H9 (cell line): ENCODE measurements around the gene RAB31. TPM values are rescaled to one million over a fixed set of nuclear protein-coding genes. Genes with fewer than 3 reads are reported as not detected.

Experiments
- DNase-seq: peaks from one replicate; pipeline ENCODE4 v3.0.0-alpha.2; 2017
- H2AFZ ChIP-seq: one replicate; pipeline ENCODE4 v1.6.1; 2013; ENCODE audit warnings: mild to moderate bottlenecking, low read length, control low read depth, moderate library complexity
- H2AK5ac ChIP-seq: 2 replicates; pipeline ENCODE4 v1.6.1; 2013; ENCODE audit warnings: low read length, control low read depth, mixed read lengths; ENCODE audit not compliant: insufficient read length
- H2BK120ac ChIP-seq: one replicate; pipeline ENCODE4 v1.6.1; 2013; ENCODE audit warnings: low read depth, mild to moderate bottlenecking, low read length, control low read depth, inconsistent platforms; ENCODE audit not compliant: poor library complexity, severe bottlenecking
- H2BK12ac ChIP-seq: 2 replicates; pipeline ENCODE4 v1.6.1; 2013; ENCODE audit warnings: low read length, control low read depth, mixed read lengths, low read depth; ENCODE audit not compliant: insufficient read length
- H2BK15ac ChIP-seq: 2 replicates; pipeline ENCODE4 v1.6.1; 2013; ENCODE audit warnings: low read depth, low read length, control low read depth
- H2BK20ac ChIP-seq: one replicate; pipeline ENCODE4 v1.6.1; 2013; ENCODE audit warnings: low read depth, mild to moderate bottlenecking, low read length, control low read depth, inconsistent platforms; ENCODE audit not compliant: poor library complexity, severe bottlenecking
- H2BK5ac ChIP-seq: 2 replicates; pipeline ENCODE4 v1.6.1; 2013; ENCODE audit warnings: low read length, control low read depth, mixed read lengths; ENCODE audit not compliant: insufficient read length
- H3K14ac ChIP-seq: 2 replicates; pipeline ENCODE4 v1.6.1; 2013; ENCODE audit warnings: low read length, control low read depth; ENCODE audit not compliant: insufficient read depth
- H3K18ac ChIP-seq: 2 replicates; pipeline ENCODE4 v1.6.1; 2013; ENCODE audit warnings: low read depth, mild to moderate bottlenecking, mixed read lengths, low read length, control low read depth; ENCODE audit not compliant: insufficient read length
- H3K23ac ChIP-seq: 2 replicates; pipeline ENCODE4 v1.6.1; 2013; ENCODE audit warnings: low read length, control low read depth, mixed read lengths, low read depth; ENCODE audit not compliant: insufficient read length
- H3K23me2 ChIP-seq: 2 replicates; pipeline ENCODE4 v1.6.1; 2013; ENCODE audit warnings: low read depth, mild to moderate bottlenecking, mixed read lengths, low read length, control low read depth; ENCODE audit not compliant: insufficient read length, poor library complexity, severe bottlenecking
- H3K27ac ChIP-seq: 2 replicates; pipeline ENCODE4 v1.5.1; 2013; ENCODE audit warnings: low read length, control low read depth, mixed read lengths, low read depth; ENCODE audit not compliant: insufficient read length
- H3K27me3 ChIP-seq: 2 replicates; pipeline ENCODE4 v1.6.1; 2013; ENCODE audit warnings: low read length, control low read depth, inconsistent platforms; ENCODE audit not compliant: insufficient read depth
- H3K4ac ChIP-seq: 2 replicates; pipeline ENCODE4 v1.6.1; 2013; ENCODE audit warnings: low read depth, mild to moderate bottlenecking, control low read depth, inconsistent platforms, low read length, moderate library complexity
- H3K4me1 ChIP-seq: 2 replicates; pipeline ENCODE4 v1.6.1; 2013; ENCODE audit warnings: low read length, control low read depth, inconsistent platforms; ENCODE audit not compliant: insufficient read depth
- H3K4me2 ChIP-seq: 2 replicates; pipeline ENCODE4 v1.6.1; 2013; ENCODE audit warnings: low read length, control low read depth, mixed read lengths; ENCODE audit not compliant: insufficient read length, insufficient read depth
- H3K56ac ChIP-seq: 2 replicates; pipeline ENCODE4 v1.6.1; 2013; ENCODE audit warnings: low read depth, mild to moderate bottlenecking, mixed read lengths, low read length, control low read depth; ENCODE audit not compliant: insufficient read length
- H3K79me1 ChIP-seq: 2 replicates; pipeline ENCODE4 v1.6.1; 2013; ENCODE audit warnings: low read depth, mild to moderate bottlenecking, moderate library complexity, low read length, control low read depth, inconsistent platforms; ENCODE audit not compliant: insufficient read depth, poor library complexity, severe bottlenecking
- H3K79me2 ChIP-seq: 2 replicates; pipeline ENCODE4 v1.6.1; 2013; ENCODE audit warnings: low read length, control low read depth, inconsistent platforms; ENCODE audit not compliant: insufficient read depth
- H3K9ac ChIP-seq: 2 replicates; pipeline ENCODE4 v1.6.1; 2013; ENCODE audit warnings: low read length, control low read depth, mixed read lengths; ENCODE audit not compliant: insufficient read length; ENCODE audit errors: extremely low read depth
- H3K9me3 ChIP-seq: one replicate; pipeline ENCODE4 v1.6.1; 2013; ENCODE audit warnings: low read depth, low read length, inconsistent platforms; ENCODE audit not compliant: control insufficient read depth
- H3T11ph ChIP-seq: one replicate; pipeline ENCODE4 v1.6.1; 2013; ENCODE audit warnings: mild to moderate bottlenecking, low read length, control low read depth, inconsistent platforms
- H4K20me1 ChIP-seq: one replicate; pipeline ENCODE4 v1.6.1; 2013; ENCODE audit not compliant: control insufficient read depth, insufficient read length, insufficient read depth
- H4K5ac ChIP-seq: 2 replicates; pipeline ENCODE4 v1.6.1; 2013; ENCODE audit warnings: low read depth, mild to moderate bottlenecking, mixed read lengths, low read length, control low read depth; ENCODE audit not compliant: insufficient read length
- H4K8ac ChIP-seq: replicated peaks from 2 replicates; pipeline ENCODE4 v1.6.1; 2013; ENCODE audit warnings: low read length, control low read depth, mixed read lengths, low read depth; ENCODE audit not compliant: insufficient read length
- H4K91ac ChIP-seq: 2 replicates; pipeline ENCODE4 v1.6.1; 2013; ENCODE audit warnings: low read depth, mild to moderate bottlenecking, moderate library complexity, mixed read lengths, low read length, control low read depth; ENCODE audit not compliant: insufficient read length
- H3K27ac Mint-ChIP-seq, 3 experiments: 2 replicates in 2 of 3; 3 replicates in 1 of 3; pipeline ENCODE4 v1.8.0; 2020 to 2021; ENCODE audit warnings: mixed read lengths in 3 of 3, mild to moderate bottlenecking in 1 of 3, moderate library complexity in 1 of 3
- H3K27me3 Mint-ChIP-seq: 2 replicates; pipeline ENCODE4 v1.8.0; 2021; ENCODE audit warnings: low read depth, mild to moderate bottlenecking, moderate library complexity, mixed read lengths
- H3K36me3 Mint-ChIP-seq, 3 experiments: 2 replicates in 2 of 3; 3 replicates in 1 of 3; pipeline ENCODE4 v1.8.0; 2020 to 2021; ENCODE audit warnings: low read depth in 3 of 3, mixed read lengths in 3 of 3; ENCODE audit not compliant: insufficient read depth in 1 of 3
- H3K4me1 Mint-ChIP-seq, 2 experiments: 2 replicates each; pipeline ENCODE4 v1.8.0; 2020; ENCODE audit warnings: mixed read lengths in 2 of 2
- H3K4me3 Mint-ChIP-seq, 2 experiments: 2 replicates in 1 of 2; 3 replicates in 1 of 2; pipeline ENCODE4 v1.8.0; 2020 to 2021; ENCODE audit warnings: mild to moderate bottlenecking in 2 of 2, mixed read lengths in 2 of 2, moderate library complexity in 1 of 2
- H3K9me3 Mint-ChIP-seq, 2 experiments: 2 replicates in 1 of 2; 3 replicates in 1 of 2; pipeline ENCODE4 v1.8.0; 2020; ENCODE audit warnings: mild to moderate bottlenecking in 2 of 2, mixed read lengths in 2 of 2, moderate library complexity in 1 of 2
- whole genome bisulfite sequencing: extraction: QIAGEN DNeasy Blood & Tissue Kit; methylation state at CpG from one replicate; pipeline ENCODE4 v1.1.7; 2013; ENCODE audit warnings: missing lambda C conversion rate, low lambda C conversion rate, mixed read lengths; ENCODE audit not compliant: insufficient read length; ENCODE audit errors: extremely low coverage; 5-methylcytosine and 5-hydroxymethylcytosine counted together
- total RNA-seq: library from RNA; stranded (reverse); gene quantifications from 2 replicates; pipeline ENCODE4 v1.2.1, GENCODE V29; 2021
- TF ChIP-seq, protein P1 (sequence below): fragments of 200-600 bp; sonication (generic); conservative IDR thresholded peaks from 3 replicates; pipeline ENCODE4 v1.8.0; 2021; ENCODE audit warnings: antibody characterized with exemption, mild to moderate bottlenecking

Gene RAB31
- total RNA-seq, 1 experiment from 2014 or later = 22.4 TPM

DNA sequence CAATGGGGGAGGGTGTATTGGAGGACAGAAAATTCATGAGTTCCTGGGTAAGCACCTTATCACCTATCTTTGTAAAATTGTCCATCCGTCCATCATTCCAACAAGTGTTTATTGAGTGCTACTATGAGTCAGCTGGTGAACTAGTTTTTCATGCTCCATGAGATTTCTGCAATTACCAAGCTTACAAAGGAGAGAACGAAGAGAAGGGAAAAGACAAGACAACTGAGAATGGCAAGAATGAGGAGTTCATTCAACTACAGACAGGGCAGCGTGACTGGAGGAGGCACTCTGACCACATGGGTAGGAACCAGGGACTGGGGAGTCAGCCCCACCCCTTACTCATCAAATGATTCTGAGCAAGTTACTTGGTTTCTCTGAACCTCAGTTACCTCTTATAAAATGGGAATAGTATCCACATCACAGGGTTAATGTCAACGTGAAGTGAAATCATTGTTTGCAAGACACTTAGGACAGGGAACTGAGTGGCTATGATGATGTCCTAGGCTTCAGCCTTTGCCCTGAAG is 159.0 kb downstream of the RAB31 start:
- Histone ChIP-seq H3K4me2 (no peak overlapping the region), H2AK5ac (no peak overlapping the region), H3K79me2 (no peaks in the 10 kb centered on the region), H3K18ac (no peak overlapping the region), H3K9ac (no peak overlapping the region), H3K27ac (no peak overlapping the region), H4K5ac (no peak overlapping the region), H3T11ph (no peak overlapping the region), H3K23ac (no peak overlapping the region), H4K91ac (no peak overlapping the region), H2AFZ (no peak overlapping the region), H2BK5ac (no peak overlapping the region), H4K8ac (no peak overlapping the region), H2BK20ac (no peak overlapping the region), H2BK120ac (no peak overlapping the region), H2BK12ac (no peak overlapping the region), H3K27me3 (no peaks in the 10 kb centered on the region), H3K23me2 (no peaks in the 10 kb centered on the region), H3K79me1 (no peaks in the 10 kb centered on the region), H3K4ac (no peak overlapping the region), H3K56ac (no peak overlapping the region), H4K20me1 (no peaks in the 10 kb centered on the region), H3K4me1 (peaks cover 10% of the 10 kb centered on the region; the same call in 1 of the 2 replicates), H3K9me3 (no peaks in the 10 kb centered on the region), H2BK15ac (no peak overlapping the region), H3K14ac (no peak overlapping the region)
- WGBS = no CpG with 5 or more reads among the region's 4 CpGs
- Mint-ChIP-seq H3K9me3 (peaks cover 22 to 24% of the 10 kb centered on the region in 2 experiments), H3K27ac (no peak overlapping the region), H3K4me1 (peaks cover 31 to 33% of the 10 kb centered on the region in 2 experiments), H3K36me3 (peaks cover 11 to 24% (median 12%) of the 10 kb centered on the region in 3 experiments), H3K27me3 (peaks cover 2% of the 10 kb centered on the region; the same call in 1 of the 2 replicates), H3K4me3 (no peak overlapping the region)
- no peak for DNase-seq
- TF ChIP-seq, protein P1, sequence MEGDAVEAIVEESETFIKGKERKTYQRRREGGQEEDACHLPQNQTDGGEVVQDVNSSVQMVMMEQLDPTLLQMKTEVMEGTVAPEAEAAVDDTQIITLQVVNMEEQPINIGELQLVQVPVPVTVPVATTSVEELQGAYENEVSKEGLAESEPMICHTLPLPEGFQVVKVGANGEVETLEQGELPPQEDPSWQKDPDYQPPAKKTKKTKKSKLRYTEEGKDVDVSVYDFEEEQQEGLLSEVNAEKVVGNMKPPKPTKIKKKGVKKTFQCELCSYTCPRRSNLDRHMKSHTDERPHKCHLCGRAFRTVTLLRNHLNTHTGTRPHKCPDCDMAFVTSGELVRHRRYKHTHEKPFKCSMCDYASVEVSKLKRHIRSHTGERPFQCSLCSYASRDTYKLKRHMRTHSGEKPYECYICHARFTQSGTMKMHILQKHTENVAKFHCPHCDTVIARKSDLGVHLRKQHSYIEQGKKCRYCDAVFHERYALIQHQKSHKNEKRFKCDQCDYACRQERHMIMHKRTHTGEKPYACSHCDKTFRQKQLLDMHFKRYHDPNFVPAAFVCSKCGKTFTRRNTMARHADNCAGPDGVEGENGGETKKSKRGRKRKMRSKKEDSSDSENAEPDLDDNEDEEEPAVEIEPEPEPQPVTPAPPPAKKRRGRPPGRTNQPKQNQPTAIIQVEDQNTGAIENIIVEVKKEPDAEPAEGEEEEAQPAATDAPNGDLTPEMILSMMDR = no peak
